B cell (primary cell): ENCODE measurements around the gene EGF. TPM values are rescaled to one million over a fixed set of nuclear protein-coding genes. Genes with fewer than 3 reads are reported as not detected.

ENCODE experiments used
- ATAC-seq: fragments of 200-7000 bp; cut with Tn5 transposase; one replicate; pipeline ENCODE4 v1.10.0; 2021; ENCODE audit warnings: low read depth, mild to moderate bottlenecking, moderate number of reproducible peaks, moderate library complexity
- CTCF ChIA-PET: fragments of 350-600 bp; sonication (Branson Sonifier 250); formaldehyde crosslinking; loops from one replicate; lab custom pipeline; 2021; ENCODE audit warnings: antibody characterized with exemption, inconsistent platforms; lab: Charles Lee
- POLR2A ChIA-PET: fragments of 350-600 bp; sonication (Branson Sonifier 250); formaldehyde crosslinking; loops from one replicate; lab custom pipeline; 2021; ENCODE audit warnings: antibody characterized with exemption; lab: Charles Lee
- DNase-seq: peaks from one replicate; pipeline ENCODE4 v3.0.0; 2013
- H2AFZ ChIP-seq: 2 replicates; pipeline ENCODE4 v1.6.1; 2012; ENCODE audit warnings: mild to moderate bottlenecking, low read depth, low read length; ENCODE audit not compliant: insufficient read depth, poor library complexity, severe bottlenecking
- H3K27ac ChIP-seq, 2 donors: 1 replicate in 1 of 2; 2 replicates in 1 of 2; pipeline ENCODE4 v1.5.1; 2012 to 2013; ENCODE audit warnings: low read length in 2 of 2, mild to moderate bottlenecking in 2 of 2, moderate library complexity in 1 of 2
- H3K27me3 ChIP-seq, 4 experiments: fragments of 200-600 bp in 1 of 4; sonication (generic) in 1 of 4; replicated peaks in 1 of 4; 1 replicate in 2 of 4; 2 replicates in 2 of 4; pipeline versions ENCODE4 v1.6.1 to v1.7.0; 2013 to 2016; ENCODE audit warnings: low read length in 3 of 4, mild to moderate bottlenecking in 2 of 4, mixed read lengths in 1 of 4, moderate library complexity in 1 of 4; ENCODE audit not compliant: insufficient read depth in 4 of 4, control insufficient read depth in 3 of 4; ENCODE audit errors: control extremely low read depth in 1 of 4
- H3K36me3 ChIP-seq, 2 experiments: replicated peaks in 1 of 2; 1 replicate in 1 of 2; 2 replicates in 1 of 2; pipeline versions ENCODE4 v1.6.1 to v1.7.1; 2013; ENCODE audit warnings: low read length in 1 of 2; ENCODE audit not compliant: insufficient read depth in 2 of 2, control insufficient read depth in 1 of 2; ENCODE audit errors: control extremely low read depth in 1 of 2, extremely low read depth in 1 of 2
- H3K4me1 ChIP-seq, 2 donors: fragments of 200-600 bp in 1 of 2; sonication (generic) in 1 of 2; 1 replicate in 1 of 2; 2 replicates in 1 of 2; pipeline versions ENCODE4 v1.5.1 to v1.6.1; 2013 to 2017; ENCODE audit warnings: low read length in 2 of 2; ENCODE audit not compliant: control insufficient read depth in 2 of 2, insufficient read depth in 2 of 2
- H3K4me2 ChIP-seq: replicated peaks from 2 replicates; pipeline ENCODE3; 2012; ENCODE audit warnings: mild to moderate bottlenecking, low read depth, low read length; ENCODE audit not compliant: poor library complexity, severe bottlenecking
- H3K4me3 ChIP-seq, 5 experiments: fragments of 200-600 bp in 1 of 5; sonication (generic) in 1 of 5; 1 replicate in 3 of 5; 2 replicates in 2 of 5; pipeline versions ENCODE4 v1.5.1 to v1.7.0; 2011 to 2016; ENCODE audit warnings: low read length in 4 of 5, mild to moderate bottlenecking in 4 of 5, low read depth in 2 of 5, control low read depth in 1 of 5, moderate library complexity in 1 of 5; ENCODE audit not compliant: insufficient read depth in 1 of 5; ENCODE audit errors: control extremely low read depth in 1 of 5, extremely low read depth in 1 of 5
- H3K79me2 ChIP-seq: fragments of 200-600 bp; sonication (generic); one replicate; pipeline ENCODE4 v1.6.0; 2016; ENCODE audit warnings: low read length; ENCODE audit not compliant: control insufficient read depth, insufficient read depth
- H3K9ac ChIP-seq: fragments of 200-600 bp; sonication (generic); 2 replicates; pipeline ENCODE4 v1.6.1; 2017; ENCODE audit warnings: mild to moderate bottlenecking, low read length, moderate library complexity
- H3K9me3 ChIP-seq, 3 donors: one replicate each; pipeline versions ENCODE4 v1.6.1 to v1.7.1; 2013; ENCODE audit warnings: low read length in 2 of 3; ENCODE audit not compliant: control insufficient read depth in 2 of 3, insufficient read depth in 1 of 3; ENCODE audit errors: control extremely low read depth in 1 of 3
- H4K20me1 ChIP-seq: 2 replicates; pipeline ENCODE4 v1.6.0; 2012; ENCODE audit warnings: mild to moderate bottlenecking, low read length; ENCODE audit not compliant: insufficient read depth, control insufficient read depth, poor library complexity, severe bottlenecking
- H3K27ac Mint-ChIP-seq: one replicate; pipeline ENCODE4 v1.8.0; 2021; ENCODE audit warnings: mixed read lengths
- H3K27me3 Mint-ChIP-seq: one replicate; pipeline ENCODE4 v1.8.0; 2021; ENCODE audit warnings: mixed read lengths
- H3K4me1 Mint-ChIP-seq: one replicate; pipeline ENCODE4 v1.8.0; 2021; ENCODE audit warnings: mixed read lengths
- H3K4me3 Mint-ChIP-seq: one replicate; pipeline ENCODE4 v1.8.0; 2021; ENCODE audit warnings: mixed read lengths
- H3K9me3 Mint-ChIP-seq: one replicate; pipeline ENCODE4 v1.8.0; 2022; ENCODE audit warnings: mixed read lengths; ENCODE audit not compliant: insufficient read depth
- EZH2 ChIP-seq: IDR thresholded peaks from 2 replicates; pipeline ENCODE4 v1.6.1; 2012; ENCODE audit warnings: borderline replicate concordance, low read depth, mild to moderate bottlenecking, moderate library complexity, low read length; ENCODE audit not compliant: insufficient read depth, poor library complexity, severe bottlenecking
- WGBS: methylation state at CpG from one replicate; pipeline ENCODE4 v1.1.5; 2013; ENCODE audit warnings: missing lambda C conversion rate; ENCODE audit not compliant: insufficient coverage; 5-methylcytosine and 5-hydroxymethylcytosine counted together
- intact Hi-C: fragments of 100-400 bp; cut with micrococcal nuclease; formaldehyde crosslinking; loops from one replicate; pipeline ENCODE4 v1.10.0; 2022
- polyA plus RNA-seq: library from polyadenylated mRNA; depleted of rRNA; stranded (reverse); fragments of >200 nt; gene quantifications from 2 replicates; pipeline ENCODE4 v1.2.3, GENCODE V29; 2012
- total RNA-seq, 2 donors: library from RNA; stranded (reverse); fragments of 120-200 nt in 1 of 2; gene quantifications; 1 replicate in 1 of 2; 2 replicates in 1 of 2; pipeline versions ENCODE4 v1.2.3 to v1.2.4, GENCODE V29; 2013 to 2022
- TF ChIP-seq, protein P1 (sequence below): fragments of 200-600 bp; IDR thresholded peaks from one replicate; pipeline ENCODE4 v1.8.0; 2022; ENCODE audit warnings: antibody characterized with exemption, mild to moderate bottlenecking

EGF gene
- total and polyA plus RNA-seq, 2 donors (not counting 1 experiment from before 2014, with no cell fraction given), result not detected

DNA sequence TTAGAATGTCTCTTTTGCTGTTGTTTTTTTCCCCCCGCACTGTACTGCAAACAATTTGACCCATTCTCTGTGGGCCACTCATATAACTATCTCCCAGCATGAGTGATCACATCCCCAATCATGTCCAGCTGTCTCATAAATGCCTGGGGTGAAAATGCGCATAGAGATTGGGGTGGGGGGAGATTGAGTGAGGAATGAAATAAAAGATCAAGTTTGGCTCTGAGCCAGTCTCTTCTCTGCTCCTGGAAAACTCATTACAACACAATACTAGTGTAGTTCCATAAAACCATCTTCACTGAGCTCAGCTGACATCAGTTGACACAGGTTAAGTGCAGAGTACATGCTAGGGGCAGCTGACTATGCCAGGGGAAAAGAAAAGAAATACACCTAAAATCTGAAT lies 96.9 kb downstream of the EGF start:
- Mint-ChIP-seq H3K27ac (no peak overlapping the region), H3K4me3 (no peak overlapping the region), H3K4me1 (no peaks in the 10 kb centered on the region), H3K27me3 (peaks cover 8% of the 10 kb centered on the region), H3K9me3 (no peaks in the 10 kb centered on the region)
- ChIA-PET CTCF (interaction anchor here (1.9 to 11.7 kb wide), 2 partner anchors 40 to 505 kb away, joined by 4 to 232 read pairs; no protein-coding TSS in a partner anchor), POLR2A (no interaction called here)
- Histone ChIP-seq H3K4me2 (no peak overlapping the region), H3K9me3 (no peaks in the 10 kb centered on the region), H3K79me2 (no peaks in the 10 kb centered on the region), H3K4me3 (no peak overlapping the region), H2AFZ (no peak overlapping the region), H3K4me1 (no peaks in the 10 kb centered on the region), H3K27me3 (peaks cover 0 to 6% (median 0%) of the 10 kb centered on the region in 4 experiments), H4K20me1 (no peaks in the 10 kb centered on the region), H3K27ac (no peak overlapping the region), H3K36me3 (no peaks in the 10 kb centered on the region), H3K9ac (no peak overlapping the region)
- TF ChIP-seq EZH2, result no peak
- TF ChIP-seq, protein P1, sequence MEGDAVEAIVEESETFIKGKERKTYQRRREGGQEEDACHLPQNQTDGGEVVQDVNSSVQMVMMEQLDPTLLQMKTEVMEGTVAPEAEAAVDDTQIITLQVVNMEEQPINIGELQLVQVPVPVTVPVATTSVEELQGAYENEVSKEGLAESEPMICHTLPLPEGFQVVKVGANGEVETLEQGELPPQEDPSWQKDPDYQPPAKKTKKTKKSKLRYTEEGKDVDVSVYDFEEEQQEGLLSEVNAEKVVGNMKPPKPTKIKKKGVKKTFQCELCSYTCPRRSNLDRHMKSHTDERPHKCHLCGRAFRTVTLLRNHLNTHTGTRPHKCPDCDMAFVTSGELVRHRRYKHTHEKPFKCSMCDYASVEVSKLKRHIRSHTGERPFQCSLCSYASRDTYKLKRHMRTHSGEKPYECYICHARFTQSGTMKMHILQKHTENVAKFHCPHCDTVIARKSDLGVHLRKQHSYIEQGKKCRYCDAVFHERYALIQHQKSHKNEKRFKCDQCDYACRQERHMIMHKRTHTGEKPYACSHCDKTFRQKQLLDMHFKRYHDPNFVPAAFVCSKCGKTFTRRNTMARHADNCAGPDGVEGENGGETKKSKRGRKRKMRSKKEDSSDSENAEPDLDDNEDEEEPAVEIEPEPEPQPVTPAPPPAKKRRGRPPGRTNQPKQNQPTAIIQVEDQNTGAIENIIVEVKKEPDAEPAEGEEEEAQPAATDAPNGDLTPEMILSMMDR, result no peak
- no peak for DNase-seq
- ATAC-seq, result no peak
- no CpG with 5 or more reads among the region's 2 CpGs for WGBS
- intact Hi-C loops, result no loop called here

DNA sequence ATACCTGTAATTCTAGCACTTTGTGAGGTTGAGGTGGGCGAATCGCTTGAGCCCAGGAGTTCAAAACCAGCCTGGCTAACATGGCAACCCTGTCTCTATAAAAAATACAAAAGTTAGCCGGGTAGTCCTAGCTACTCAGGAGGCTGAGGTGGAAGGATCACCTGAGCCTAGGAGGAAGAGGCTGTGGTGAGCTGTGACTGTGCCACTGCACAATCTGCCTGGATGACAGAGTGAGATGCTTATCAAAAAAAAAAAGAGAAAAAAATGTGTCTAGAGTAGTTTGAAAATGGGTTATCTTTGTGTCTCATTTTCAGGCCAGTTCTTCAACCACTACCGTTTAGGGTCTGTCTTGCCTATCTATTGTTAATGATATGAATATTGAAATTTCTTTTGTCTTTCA lies 98.1 kb downstream of the EGF start:
- Mint-ChIP-seq H3K4me1 (no peaks in the 10 kb centered on the region), H3K27me3 (peaks cover 8% of the 10 kb centered on the region), H3K9me3 (no peaks in the 10 kb centered on the region), H3K27ac (no peak overlapping the region), H3K4me3 (no peak overlapping the region)
- DNase-seq (no peak), ATAC-seq (no peak)
- ChIA-PET CTCF (interaction anchor here (0.9 to 11.7 kb wide), 4 partner anchors 9 to 504 kb away, joined by 3 to 232 read pairs (median 4); no protein-coding TSS in a partner anchor), POLR2A (no interaction called here)
- H3K27ac ChIP-seq, result no peak overlapping the region
- H3K4me3 ChIP-seq, result no peak overlapping the region
- TF ChIP-seq EZH2, result no peak
- TF ChIP-seq, protein P1, result no peak
- no CpG with 5 or more reads among the region's 4 CpGs for WGBS
- intact Hi-C loops, result no loop called here
- no peak overlapping the region for H3K9ac ChIP-seq
- no peak overlapping the region for H2AFZ ChIP-seq
- H3K27me3 ChIP-seq, result peaks cover 0 to 6% (median 0%) of the 10 kb centered on the region in 4 experiments
- H3K9me3 ChIP-seq, result no peaks in the 10 kb centered on the region
- no peak overlapping the region for H3K4me2 ChIP-seq
- H3K36me3 ChIP-seq, result no peaks in the 10 kb centered on the region
- H4K20me1 ChIP-seq, result no peaks in the 10 kb centered on the region
- no peaks in the 10 kb centered on the region for H3K4me1 ChIP-seq
- H3K79me2 ChIP-seq, result no peaks in the 10 kb centered on the region
